Epithelial cell of umbilical artery (primary cell): Measurements from ENCODE around the gene SLIT3. TPM values are rescaled to one million over a fixed set of nuclear protein-coding genes. Genes with fewer than 3 reads are reported as not detected.

Experiments
- total RNA-seq: library from RNA; depleted of rRNA; stranded (reverse); fragments of >200 nt; gene quantifications from 2 replicates; pipeline ENCODE4 v1.2.3, GENCODE V29; 2014

The SLIT3 gene
- total RNA-seq: under 0.01 and 0.46 TPM in 2 replicates

DNA sequence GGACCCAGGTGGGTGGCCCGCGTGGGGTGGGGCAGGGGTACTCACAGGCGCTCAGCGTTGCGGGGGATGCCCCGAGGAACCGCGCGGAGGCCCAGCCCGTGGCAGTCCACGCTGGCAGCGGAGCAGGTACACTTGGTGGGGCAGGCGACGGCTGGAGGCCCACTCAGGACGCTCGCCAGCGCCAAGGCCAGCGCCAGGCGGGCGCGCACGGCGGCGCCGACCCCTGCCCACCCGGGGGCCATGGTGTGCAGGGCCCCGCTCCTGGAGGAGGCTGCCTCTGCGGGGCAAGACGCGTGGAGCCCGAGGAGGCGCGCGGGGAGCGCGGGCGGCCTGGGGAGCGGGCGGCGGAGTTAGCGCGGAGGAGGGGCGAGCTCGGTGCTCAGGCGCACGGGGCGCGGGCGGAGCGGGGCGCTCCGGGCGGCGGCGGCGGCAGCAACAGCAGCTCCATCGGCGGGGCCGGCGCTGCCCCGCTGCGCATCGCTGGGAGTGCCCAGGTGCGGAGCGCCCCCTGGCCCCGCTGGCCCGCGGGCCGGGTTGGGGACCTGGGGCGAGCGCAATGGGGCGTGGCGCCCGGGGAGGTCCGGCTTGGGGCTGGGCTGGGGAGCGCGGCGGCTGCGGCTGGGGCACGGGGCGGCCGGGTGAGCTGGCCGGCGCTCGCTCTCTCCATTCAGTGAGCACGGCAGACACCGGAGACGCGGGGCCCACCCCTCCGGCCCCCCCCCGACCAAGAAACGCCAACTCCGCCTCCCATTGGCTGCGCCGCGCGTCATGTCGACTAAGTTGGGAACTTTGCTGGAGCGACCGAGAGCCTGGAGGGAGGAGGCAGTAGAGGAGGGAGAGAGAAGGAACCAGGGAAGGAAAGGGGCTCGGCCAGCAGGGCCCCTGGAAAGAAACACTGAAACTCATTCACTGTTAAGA, at the start of gene SLIT3:
Gene SLIT3, minus strand, starts transcription at position 672 of the 918 bp plus-strand sequence. Its CDS starts 430 bp downstream, at position 242.

